PC-3 (cell line): ENCODE results near the gene KRTAP29-1.
"Not testable (repeated sequence)": the region's sequence is repeated elsewhere in the genome, so short reads cannot be mapped to it uniquely, and the experiment has no call there.

Experiments used
- CTCF ChIP-seq: fragments of 300-600 bp; sonication (generic); conservative IDR thresholded peaks from 2 replicates; pipeline ENCODE4 v1.5.1; 2017; ENCODE audit warnings: antibody characterized with exemption, low read depth, mild to moderate bottlenecking, low read length
- EZH2 ChIP-seq: fragments of 300-600 bp; sonication (generic); IDR thresholded peaks from one replicate; pipeline ENCODE4 v1.6.1; 2017; ENCODE audit warnings: antibody characterized with exemption, mild to moderate bottlenecking, low read length; ENCODE audit not compliant: unreplicated experiment
- EZH2phosphoT487 ChIP-seq: fragments of 300-600 bp; sonication (generic); IDR thresholded peaks from 2 replicates; pipeline ENCODE4 v1.6.1; 2018; ENCODE audit warnings: mild to moderate bottlenecking, antibody characterized with exemption, low read length, borderline replicate concordance

GRCh38 chr17:41275648-41276190 is 26.9 kb downstream of the KRTAP29-1 start, which contains the start of gene KRTAP9-7:
- TF ChIP-seq CTCF, EZH2, EZH2phosphoT487: not testable (repeated sequence)
